ENCODE measurements around the gene PPP2R2D. TPM values are rescaled to one million over a fixed set of nuclear protein-coding genes. Genes with fewer than 3 reads are reported as not detected.
A peak's percentile ranks its signal among the peaks of the same experiment; 100 is the strongest.

The PPP2R2D gene
- total RNA-seq, 2 donors from 2014 or later: 43.1 to 52.4 TPM

- Histone ChIP-seq H3K27me3 (no peaks in the 10 kb centered on the region), H3K27ac (peak overlapping the region; percentile 80 to 90 (median 84)), H3K4me1 (peaks cover 71% of the 10 kb centered on the region), H3K4me3 (no peak overlapping the region), H3K9me3 (no peaks in the 10 kb centered on the region), H3K36me3 (replicated peaks in 1 of 2; ENCODE audit: insufficient read depth in 1 of 2, low read depth in 2 of 2) (no peaks in the 10 kb centered on the region)
- 48 to 50% methylated on average over 15 of the region's 15 CpGs for WGBS, 2 donors
- no peak for TF ChIP-seq POLR2A (IDR thresholded peaks at IDR 0.05)
- TF ChIP-seq, protein P1, sequence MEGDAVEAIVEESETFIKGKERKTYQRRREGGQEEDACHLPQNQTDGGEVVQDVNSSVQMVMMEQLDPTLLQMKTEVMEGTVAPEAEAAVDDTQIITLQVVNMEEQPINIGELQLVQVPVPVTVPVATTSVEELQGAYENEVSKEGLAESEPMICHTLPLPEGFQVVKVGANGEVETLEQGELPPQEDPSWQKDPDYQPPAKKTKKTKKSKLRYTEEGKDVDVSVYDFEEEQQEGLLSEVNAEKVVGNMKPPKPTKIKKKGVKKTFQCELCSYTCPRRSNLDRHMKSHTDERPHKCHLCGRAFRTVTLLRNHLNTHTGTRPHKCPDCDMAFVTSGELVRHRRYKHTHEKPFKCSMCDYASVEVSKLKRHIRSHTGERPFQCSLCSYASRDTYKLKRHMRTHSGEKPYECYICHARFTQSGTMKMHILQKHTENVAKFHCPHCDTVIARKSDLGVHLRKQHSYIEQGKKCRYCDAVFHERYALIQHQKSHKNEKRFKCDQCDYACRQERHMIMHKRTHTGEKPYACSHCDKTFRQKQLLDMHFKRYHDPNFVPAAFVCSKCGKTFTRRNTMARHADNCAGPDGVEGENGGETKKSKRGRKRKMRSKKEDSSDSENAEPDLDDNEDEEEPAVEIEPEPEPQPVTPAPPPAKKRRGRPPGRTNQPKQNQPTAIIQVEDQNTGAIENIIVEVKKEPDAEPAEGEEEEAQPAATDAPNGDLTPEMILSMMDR (IDR thresholded peaks at IDR 0.05): no peak
- DNase-seq (peak in 2 of 4 donors; percentile 22 to 38), ATAC-seq (no peak)
- intact Hi-C loops (cut with DNase I): no loop called here
Observed at GRCh38 chr10:131998050-131998844, 97.4 kb downstream of the PPP2R2D start.

DNA sequence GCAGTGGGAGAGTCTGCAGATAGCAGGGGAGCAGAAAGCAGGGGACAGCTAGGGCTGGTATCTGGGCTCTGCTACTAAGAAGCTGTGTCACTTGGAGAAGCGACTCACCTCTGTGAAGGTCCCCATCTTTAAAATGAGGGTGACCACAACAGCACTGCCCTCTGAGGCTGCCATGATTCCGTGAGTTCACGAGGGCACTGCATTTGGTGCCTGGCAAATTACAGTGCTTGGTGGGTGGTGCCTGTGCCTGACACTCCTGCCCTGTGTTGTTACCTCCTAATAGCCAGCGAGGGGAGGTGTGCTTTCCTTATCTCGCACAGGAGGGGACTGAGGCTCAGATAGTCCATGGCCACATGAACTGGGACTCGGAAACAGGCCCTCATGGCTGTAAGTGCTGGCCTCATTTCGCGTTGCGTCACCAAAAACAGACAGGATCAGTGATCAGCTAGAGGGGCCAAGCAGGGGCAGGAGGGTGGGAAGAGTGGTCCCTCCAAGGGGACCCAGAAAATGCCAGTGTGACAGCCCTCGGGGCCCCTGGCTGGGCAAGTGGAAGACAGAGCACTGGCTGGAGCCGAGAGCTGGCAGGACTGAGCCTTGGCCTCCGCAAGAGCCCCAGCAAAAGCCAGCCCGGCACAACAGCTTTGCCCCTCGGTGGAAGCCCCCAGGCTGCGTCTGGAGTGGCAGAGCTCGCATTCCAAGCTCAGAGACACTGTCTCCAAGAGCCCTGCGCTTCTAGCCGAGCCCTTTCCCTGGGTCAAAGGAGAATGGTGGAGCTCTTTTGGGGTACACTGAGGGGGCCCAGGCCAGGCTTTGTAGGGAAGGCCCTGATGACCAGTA, 98.3 kb downstream of the PPP2R2D start:
- no peak for DNase-seq
- TF ChIP-seq, protein P1 (IDR thresholded peaks at IDR 0.05): no peak
- no peak for TF ChIP-seq POLR2A (IDR thresholded peaks at IDR 0.05)
- Histone ChIP-seq H3K27ac (peak overlapping the region; percentile 80 to 90 (median 84)), H3K27me3 (no peaks in the 10 kb centered on the region), H3K4me1 (peaks cover 64% of the 10 kb centered on the region), H3K36me3 (replicated peaks in 1 of 2; ENCODE audit: insufficient read depth in 1 of 2, low read depth in 2 of 2) (no peaks in the 10 kb centered on the region), H3K4me3 (no peak overlapping the region), H3K9me3 (no peaks in the 10 kb centered on the region)
- ATAC-seq: no peak
- intact Hi-C loops (cut with DNase I): no loop called here
- 89 to 91% methylated on average over 15 to 18 of the region's 18 CpGs for WGBS, 2 donors

GRCh38 chr10:132001238-132001972, 100.6 kb downstream of the PPP2R2D start:
- WGBS, 2 donors: 74 to 79% methylated on average over 15 of the region's 15 CpGs

GRCh38 chr10:132002004-132002403, 101.2 kb downstream of the PPP2R2D start:
- no peak overlapping the region for H3K27ac ChIP-seq
- no peak for ATAC-seq
- DNase-seq: peak in 1 of 4 donors; percentile 55
- H3K36me3 ChIP-seq (replicated peaks in 1 of 2; ENCODE audit: insufficient read depth in 1 of 2, low read depth in 2 of 2): no peaks in the 10 kb centered on the region
- H3K9me3 ChIP-seq: no peaks in the 10 kb centered on the region
- H3K4me3 ChIP-seq: no peak overlapping the region
- 43 to 48% methylated on average over 4 of the region's 4 CpGs for WGBS, 2 donors
- no peaks in the 10 kb centered on the region for H3K27me3 ChIP-seq
- TF ChIP-seq, protein P1 (IDR thresholded peaks at IDR 0.05): no peak
- TF ChIP-seq POLR2A (IDR thresholded peaks at IDR 0.05): no peak
- H3K4me1 ChIP-seq: peaks cover 40% of the 10 kb centered on the region
- intact Hi-C loops (cut with DNase I): no loop called here

More at GRCh38 chr10:132001238-132001972, 100.6 kb downstream of the PPP2R2D start:
- Histone ChIP-seq H3K4me3 (no peak overlapping the region), H3K27me3 (no peaks in the 10 kb centered on the region), H3K27ac (peak overlapping the region in 1 of 4 donors; percentile 5), H3K4me1 (peaks cover 46% of the 10 kb centered on the region), H3K9me3 (no peaks in the 10 kb centered on the region), H3K36me3 (replicated peaks in 1 of 2; ENCODE audit: insufficient read depth in 1 of 2, low read depth in 2 of 2) (no peaks in the 10 kb centered on the region)
- ATAC-seq: no peak
- intact Hi-C loops (cut with DNase I): no loop called here
- peak in 1 of 4 donors; percentile 31 for DNase-seq
- TF ChIP-seq, protein P1 (IDR thresholded peaks at IDR 0.05): peak in 2 of 7 experiments; percentile 6 to 12
- TF ChIP-seq POLR2A (IDR thresholded peaks at IDR 0.05): no peak

All from body of pancreas (tissue), 4 donors.